ENCODE results near the gene MOCS3.

MOCS3 gene

GRCh38 chr20:50933589-50933988 lies 25.0 kb upstream of the MOCS3 start:
- no peaks in the 10 kb centered on the region for H3K9me3 ChIP-seq (ENCODE audit: control insufficient read depth, low read depth, low read length)
- H3K4me3 ChIP-seq (ENCODE audit: low read length): no peak overlapping the region
- peaks cover 15% of the 10 kb centered on the region for H3K4me1 ChIP-seq (ENCODE audit: control insufficient read depth, low read depth, low read length)
- no peak overlapping the region for H3K27ac ChIP-seq (ENCODE audit: low read length)
- peaks cover 49% of the 10 kb centered on the region for H3K36me3 ChIP-seq (ENCODE audit: control insufficient read depth, low read depth, low read length)
- H3K27me3 ChIP-seq (ENCODE audit: control insufficient read depth, insufficient read depth, low read length): no peaks in the 10 kb centered on the region
- H3K9ac ChIP-seq (ENCODE audit: low read length): no peak overlapping the region

GRCh38 chr20:50943069-50943468 lies 15.5 kb upstream of the MOCS3 start:
- Histone ChIP-seq H3K36me3 (ENCODE audit: control insufficient read depth, low read depth, low read length) (peaks cover 73% of the 10 kb centered on the region), H3K27ac (ENCODE audit: low read length) (no peak overlapping the region)

GRCh38 chr20:50948132-50948785 lies 10.4 kb upstream of the MOCS3 start:
- Histone ChIP-seq H3K9ac (ENCODE audit: low read length) (no peak overlapping the region), H3K27me3 (ENCODE audit: control insufficient read depth, insufficient read depth, low read length) (no peaks in the 10 kb centered on the region), H3K27ac (ENCODE audit: low read length) (no peak overlapping the region), H3K4me1 (ENCODE audit: control insufficient read depth, low read depth, low read length) (no peaks in the 10 kb centered on the region), H3K4me3 (ENCODE audit: low read length) (no peak overlapping the region), H3K36me3 (ENCODE audit: control insufficient read depth, low read depth, low read length) (peaks cover 81% of the 10 kb centered on the region), H3K9me3 (ENCODE audit: control insufficient read depth, low read depth, low read length) (no peaks in the 10 kb centered on the region)

More at GRCh38 chr20:50943069-50943468, 15.5 kb upstream of the MOCS3 start:
- Histone ChIP-seq H3K4me1 (ENCODE audit: control insufficient read depth, low read depth, low read length) (no peaks in the 10 kb centered on the region), H3K9me3 (ENCODE audit: control insufficient read depth, low read depth, low read length) (no peaks in the 10 kb centered on the region), H3K4me3 (ENCODE audit: low read length) (no peak overlapping the region), H3K27me3 (ENCODE audit: control insufficient read depth, insufficient read depth, low read length) (no peaks in the 10 kb centered on the region), H3K9ac (ENCODE audit: low read length) (no peak overlapping the region)

- Histone ChIP-seq H3K27ac (ENCODE audit: low read length) (no peak overlapping the region), H3K4me3 (ENCODE audit: low read length) (no peak overlapping the region), H3K27me3 (ENCODE audit: control insufficient read depth, insufficient read depth, low read length) (no peaks in the 10 kb centered on the region), H3K36me3 (ENCODE audit: control insufficient read depth, low read depth, low read length) (peaks cover 58% of the 10 kb centered on the region), H3K4me1 (ENCODE audit: control insufficient read depth, low read depth, low read length) (peaks cover 9% of the 10 kb centered on the region), H3K9ac (ENCODE audit: low read length) (no peak overlapping the region), H3K9me3 (ENCODE audit: control insufficient read depth, low read depth, low read length) (no peaks in the 10 kb centered on the region)
Measured at GRCh38 chr20:50953196-50953595, 5.4 kb upstream of the MOCS3 start.

- no peak overlapping the region for H3K4me3 ChIP-seq (ENCODE audit: low read length)
- peaks cover 9% of the 10 kb centered on the region for H3K4me1 ChIP-seq (ENCODE audit: control insufficient read depth, low read depth, low read length)
- H3K27ac ChIP-seq (ENCODE audit: low read length): no peak overlapping the region
- H3K9me3 ChIP-seq (ENCODE audit: control insufficient read depth, low read depth, low read length): no peaks in the 10 kb centered on the region
- H3K36me3 ChIP-seq (ENCODE audit: control insufficient read depth, low read depth, low read length): peaks cover 53% of the 10 kb centered on the region
- H3K9ac ChIP-seq (ENCODE audit: low read length): no peak overlapping the region
- H3K27me3 ChIP-seq (ENCODE audit: control insufficient read depth, insufficient read depth, low read length): no peaks in the 10 kb centered on the region
Measured at GRCh38 chr20:50953821-50954220, 4.8 kb upstream of the MOCS3 start.

- Histone ChIP-seq H3K4me1 (ENCODE audit: control insufficient read depth, low read depth, low read length) (peaks cover 16% of the 10 kb centered on the region), H3K27me3 (ENCODE audit: control insufficient read depth, insufficient read depth, low read length) (no peaks in the 10 kb centered on the region), H3K36me3 (ENCODE audit: control insufficient read depth, low read depth, low read length) (peaks cover 27% of the 10 kb centered on the region), H3K9me3 (ENCODE audit: control insufficient read depth, low read depth, low read length) (no peaks in the 10 kb centered on the region), H3K9ac (ENCODE audit: low read length) (peak overlapping the region; percentile 94), H3K27ac (ENCODE audit: low read length) (no peak overlapping the region), H3K4me3 (ENCODE audit: low read length) (peak overlapping the region; percentile 93)
Measured at GRCh38 chr20:50957276-50957675, 1.3 kb upstream of the MOCS3 start.

- Histone ChIP-seq H3K27ac (ENCODE audit: low read length) (peak within 1 kb of the TSS; percentile 100), H3K9me3 (ENCODE audit: control insufficient read depth, low read depth, low read length) (no peaks in the 10 kb centered on the region), H3K27me3 (ENCODE audit: control insufficient read depth, insufficient read depth, low read length) (no peaks in the 10 kb centered on the region), H3K9ac (ENCODE audit: low read length) (peak within 1 kb of the TSS; percentile 94), H3K36me3 (ENCODE audit: control insufficient read depth, low read depth, low read length) (peaks cover 25% of the 10 kb centered on the region), H3K4me3 (ENCODE audit: low read length) (peak within 1 kb of the TSS; percentile 93), H3K4me1 (ENCODE audit: control insufficient read depth, low read depth, low read length) (peaks cover 16% of the 10 kb centered on the region)
Measured at GRCh38 chr20:50957798-50958614, 612 bp upstream of the MOCS3 start, which contains the start of gene DPM1. TSS of gene DPM1 (minus strand) at chr20:50958532. CDS start at chr20:50958523, 9 bp downstream.

- no peak overlapping the region for H3K27ac ChIP-seq (ENCODE audit: low read length)
- peak overlapping the region; percentile 93 for H3K4me3 ChIP-seq (ENCODE audit: low read length)
- H3K27me3 ChIP-seq (ENCODE audit: control insufficient read depth, insufficient read depth, low read length): no peaks in the 10 kb centered on the region
- peaks cover 16% of the 10 kb centered on the region for H3K4me1 ChIP-seq (ENCODE audit: control insufficient read depth, low read depth, low read length)
- H3K9me3 ChIP-seq (ENCODE audit: control insufficient read depth, low read depth, low read length): no peaks in the 10 kb centered on the region
- peak overlapping the region; percentile 94 for H3K9ac ChIP-seq (ENCODE audit: low read length)
- peaks cover 8% of the 10 kb centered on the region for H3K36me3 ChIP-seq (ENCODE audit: control insufficient read depth, low read depth, low read length)
Measured at GRCh38 chr20:50959543-50960126, 1.0 kb downstream of the MOCS3 start.

GRCh38 chr20:50967586-50967985 lies 9.0 kb downstream of the MOCS3 start:
- no peak overlapping the region for H3K4me3 ChIP-seq (ENCODE audit: low read length)
- no peak overlapping the region for H3K9ac ChIP-seq (ENCODE audit: low read length)
- no peaks in the 10 kb centered on the region for H3K27me3 ChIP-seq (ENCODE audit: control insufficient read depth, insufficient read depth, low read length)
- no peak overlapping the region for H3K27ac ChIP-seq (ENCODE audit: low read length)
- no peaks in the 10 kb centered on the region for H3K4me1 ChIP-seq (ENCODE audit: control insufficient read depth, low read depth, low read length)
- H3K36me3 ChIP-seq (ENCODE audit: control insufficient read depth, low read depth, low read length): no peaks in the 10 kb centered on the region
- H3K9me3 ChIP-seq (ENCODE audit: control insufficient read depth, low read depth, low read length): no peaks in the 10 kb centered on the region

GRCh38 chr20:50968289-50968688 lies 9.7 kb downstream of the MOCS3 start:
- Histone ChIP-seq H3K36me3 (ENCODE audit: control insufficient read depth, low read depth, low read length) (no peaks in the 10 kb centered on the region), H3K27me3 (ENCODE audit: control insufficient read depth, insufficient read depth, low read length) (no peaks in the 10 kb centered on the region), H3K27ac (ENCODE audit: low read length) (no peak overlapping the region), H3K9ac (ENCODE audit: low read length) (no peak overlapping the region), H3K4me1 (ENCODE audit: control insufficient read depth, low read depth, low read length) (no peaks in the 10 kb centered on the region), H3K9me3 (ENCODE audit: control insufficient read depth, low read depth, low read length) (no peaks in the 10 kb centered on the region), H3K4me3 (ENCODE audit: low read length) (no peak overlapping the region)

GRCh38 chr20:50969435-50969834 lies 10.8 kb downstream of the MOCS3 start:
- H3K9me3 ChIP-seq (ENCODE audit: control insufficient read depth, low read depth, low read length): no peaks in the 10 kb centered on the region
- no peak overlapping the region for H3K27ac ChIP-seq (ENCODE audit: low read length)
- no peaks in the 10 kb centered on the region for H3K4me1 ChIP-seq (ENCODE audit: control insufficient read depth, low read depth, low read length)
- H3K4me3 ChIP-seq (ENCODE audit: low read length): no peak overlapping the region
- H3K27me3 ChIP-seq (ENCODE audit: control insufficient read depth, insufficient read depth, low read length): no peaks in the 10 kb centered on the region
- no peaks in the 10 kb centered on the region for H3K36me3 ChIP-seq (ENCODE audit: control insufficient read depth, low read depth, low read length)
- no peak overlapping the region for H3K9ac ChIP-seq (ENCODE audit: low read length)
